Neural progenitor cell (in vitro differentiated cells): Measurements from ENCODE around the gene CD19. TPM values are rescaled to one million over a fixed set of nuclear protein-coding genes. Genes with fewer than 3 reads are reported as not detected.
"Not testable (repeated sequence)": the region's sequence is repeated elsewhere in the genome, so short reads cannot be mapped to it uniquely, and the experiment has no call there.

Experiments
- DNase-seq: peaks from one replicate; pipeline ENCODE4 v3.0.0-alpha.2; 2016; ENCODE audit warnings: low spot score
- H2AFZ ChIP-seq: fragments of 200-600 bp; sonication (generic); replicated peaks from 2 replicates; pipeline ENCODE4 v1.6.1; 2016; ENCODE audit warnings: antibody characterized with exemption
- H3F3A ChIP-seq: fragments of 200-600 bp; sonication (generic); 2 replicates; pipeline ENCODE4 v1.6.1; 2016; ENCODE audit warnings: antibody characterized with exemption, low read depth
- H3K27ac ChIP-seq: fragments of 200-600 bp; sonication (generic); 2 replicates; pipeline ENCODE4 v1.5.1; 2016; ENCODE audit warnings: mild to moderate bottlenecking
- H3K27me3 ChIP-seq: fragments of 200-600 bp; sonication (generic); 2 replicates; pipeline ENCODE4 v1.6.1; 2016; ENCODE audit warnings: mild to moderate bottlenecking, moderate library complexity
- H3K36me3 ChIP-seq: fragments of 200-600 bp; sonication (generic); 2 replicates; pipeline ENCODE4 v1.5.1; 2016
- H3K4me1 ChIP-seq: fragments of 200-600 bp; sonication (generic); 2 replicates; pipeline ENCODE4 v1.6.1; 2016; ENCODE audit warnings: mixed run types
- H3K4me2 ChIP-seq: fragments of 200-600 bp; sonication (generic); 2 replicates; pipeline ENCODE4 v1.6.1; 2016
- H3K4me3 ChIP-seq: fragments of 200-600 bp; sonication (generic); 2 replicates; pipeline ENCODE4 v1.5.1; 2016
- H3K79me2 ChIP-seq: fragments of 200-600 bp; sonication (generic); 2 replicates; pipeline ENCODE4 v1.6.1; 2016; ENCODE audit warnings: low read depth
- H3K9ac ChIP-seq: fragments of 200-600 bp; sonication (generic); 2 replicates; pipeline ENCODE4 v1.6.1; 2016
- H3K9me3 ChIP-seq: fragments of 200-600 bp; sonication (generic); 2 replicates; pipeline ENCODE4 v1.5.1; 2016; ENCODE audit warnings: low read depth
- H4K20me1 ChIP-seq: fragments of 200-600 bp; sonication (generic); 2 replicates; pipeline ENCODE4 v1.6.1; 2016; ENCODE audit warnings: low read depth
- H3K27ac Mint-ChIP-seq: 3 replicates; pipeline ENCODE4 v1.8.0; 2021; ENCODE audit warnings: mixed read lengths
- H3K27me3 Mint-ChIP-seq: 2 replicates; pipeline ENCODE4 v1.8.0; 2022; ENCODE audit warnings: low read depth, mild to moderate bottlenecking, inconsistent platforms, moderate library complexity, mixed read lengths; ENCODE audit not compliant: insufficient read depth
- H3K36me3 Mint-ChIP-seq: 3 replicates; pipeline ENCODE4 v1.8.0; 2021; ENCODE audit warnings: mixed read lengths
- H3K4me1 Mint-ChIP-seq: 3 replicates; pipeline ENCODE4 v1.8.0; 2021; ENCODE audit warnings: mixed read lengths
- H3K4me3 Mint-ChIP-seq: 3 replicates; pipeline ENCODE4 v1.8.0; 2021; ENCODE audit warnings: mild to moderate bottlenecking, moderate library complexity, mixed read lengths
- H3K9me3 Mint-ChIP-seq: 3 replicates; pipeline ENCODE4 v1.8.0; 2020; ENCODE audit warnings: mixed read lengths
- EZH2 ChIP-seq: fragments of 200-600 bp; sonication (generic); IDR thresholded peaks from 2 replicates; pipeline ENCODE4 v1.6.1; 2017; ENCODE audit warnings: antibody characterized with exemption, mild to moderate bottlenecking, moderate library complexity
- EZH2phosphoT487 ChIP-seq: fragments of 200-600 bp; sonication (generic); IDR thresholded peaks from 2 replicates; pipeline ENCODE4 v1.6.1; 2017; ENCODE audit warnings: antibody characterized with exemption
- total RNA-seq: library from RNA; depleted of rRNA; stranded (reverse); fragments of >200 nt; gene quantifications from 2 replicates; pipeline ENCODE4 v1.2.3, GENCODE V29; 2015; ENCODE audit warnings: low replicate concordance
- TF ChIP-seq, protein P1 (sequence below): fragments of 200-600 bp; sonication (generic); IDR thresholded peaks from 2 replicates; pipeline ENCODE4 v1.5.1; 2017; ENCODE audit warnings: antibody characterized with exemption, mild to moderate bottlenecking

The CD19 gene
- total RNA-seq, 1 donor from 2014 or later: not detected

DNA sequence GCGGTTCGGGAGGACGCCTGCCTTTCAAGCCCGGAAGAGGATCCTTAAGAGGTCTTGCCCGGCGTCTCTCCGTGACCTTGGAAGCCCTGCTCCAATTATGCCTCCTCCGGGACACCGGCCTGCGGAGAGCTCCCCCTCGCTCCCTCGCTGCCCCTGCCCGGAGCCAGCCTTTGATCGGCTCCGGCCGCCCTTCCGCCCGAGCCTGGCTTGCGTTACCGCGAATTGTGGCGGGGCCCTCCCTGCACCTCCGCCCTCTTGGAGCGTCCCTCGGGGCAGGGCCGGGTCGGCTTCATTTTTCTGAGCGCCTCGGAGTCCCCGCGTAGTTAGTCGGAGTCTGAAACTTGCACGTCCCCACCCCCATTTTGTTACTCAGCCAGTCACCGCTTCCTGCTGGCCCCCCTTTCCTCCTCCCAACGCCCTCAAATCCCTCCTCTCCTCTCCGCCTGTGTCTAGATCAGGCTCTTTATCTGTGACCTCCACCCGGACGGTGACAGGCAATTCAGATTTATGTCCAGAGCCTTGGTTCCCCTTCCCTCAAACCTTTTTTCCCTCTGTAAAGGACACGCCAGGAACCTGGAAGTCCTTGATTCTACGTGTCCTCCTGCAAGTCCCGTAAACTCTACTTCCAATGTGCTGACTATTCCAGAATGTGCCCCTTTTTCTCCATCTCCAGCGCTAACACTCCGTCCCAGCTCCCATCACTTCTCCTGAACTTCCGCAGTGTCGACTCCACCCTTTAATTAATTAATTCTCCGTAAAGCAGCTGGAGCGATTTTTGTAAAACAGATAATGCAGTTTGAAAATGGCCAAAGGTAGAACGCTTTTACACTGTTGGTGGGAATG is 6.2 kb upstream of the CD19 start:
- peaks cover 17% of the 10 kb centered on the region for H3K4me1 Mint-ChIP-seq
- H3K4me2 ChIP-seq: peak overlapping the region; percentile 84
- H3K36me3 Mint-ChIP-seq: no peaks in the 10 kb centered on the region
- peaks cover 39% of the 10 kb centered on the region for H3F3A ChIP-seq
- H3K9ac ChIP-seq: peak overlapping the region; percentile 69
- H3K79me2 ChIP-seq: no peaks in the 10 kb centered on the region
- peak overlapping the region; percentile 93 for H3K27ac Mint-ChIP-seq
- H3K36me3 ChIP-seq: no peaks in the 10 kb centered on the region
- H3K27me3 ChIP-seq: no peaks in the 10 kb centered on the region
- no peaks in the 10 kb centered on the region for H4K20me1 ChIP-seq
- peak overlapping the region; percentile 92 for H2AFZ ChIP-seq
- TF ChIP-seq, protein P1, sequence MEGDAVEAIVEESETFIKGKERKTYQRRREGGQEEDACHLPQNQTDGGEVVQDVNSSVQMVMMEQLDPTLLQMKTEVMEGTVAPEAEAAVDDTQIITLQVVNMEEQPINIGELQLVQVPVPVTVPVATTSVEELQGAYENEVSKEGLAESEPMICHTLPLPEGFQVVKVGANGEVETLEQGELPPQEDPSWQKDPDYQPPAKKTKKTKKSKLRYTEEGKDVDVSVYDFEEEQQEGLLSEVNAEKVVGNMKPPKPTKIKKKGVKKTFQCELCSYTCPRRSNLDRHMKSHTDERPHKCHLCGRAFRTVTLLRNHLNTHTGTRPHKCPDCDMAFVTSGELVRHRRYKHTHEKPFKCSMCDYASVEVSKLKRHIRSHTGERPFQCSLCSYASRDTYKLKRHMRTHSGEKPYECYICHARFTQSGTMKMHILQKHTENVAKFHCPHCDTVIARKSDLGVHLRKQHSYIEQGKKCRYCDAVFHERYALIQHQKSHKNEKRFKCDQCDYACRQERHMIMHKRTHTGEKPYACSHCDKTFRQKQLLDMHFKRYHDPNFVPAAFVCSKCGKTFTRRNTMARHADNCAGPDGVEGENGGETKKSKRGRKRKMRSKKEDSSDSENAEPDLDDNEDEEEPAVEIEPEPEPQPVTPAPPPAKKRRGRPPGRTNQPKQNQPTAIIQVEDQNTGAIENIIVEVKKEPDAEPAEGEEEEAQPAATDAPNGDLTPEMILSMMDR: no peak
- TF ChIP-seq EZH2phosphoT487: no peak
- no peak for TF ChIP-seq EZH2
- no peaks in the 10 kb centered on the region for H3K9me3 Mint-ChIP-seq
- peak overlapping the region; percentile 69 for H3K4me3 ChIP-seq
- DNase-seq: peak; percentile 91
- no peaks in the 10 kb centered on the region for H3K9me3 ChIP-seq
- peaks cover 4% of the 10 kb centered on the region for H3K27me3 Mint-ChIP-seq
- peak overlapping the region; percentile 93 for H3K4me3 Mint-ChIP-seq
- H3K27ac ChIP-seq: peak overlapping the region; percentile 59
- H3K4me1 ChIP-seq: no peaks in the 10 kb centered on the region

DNA sequence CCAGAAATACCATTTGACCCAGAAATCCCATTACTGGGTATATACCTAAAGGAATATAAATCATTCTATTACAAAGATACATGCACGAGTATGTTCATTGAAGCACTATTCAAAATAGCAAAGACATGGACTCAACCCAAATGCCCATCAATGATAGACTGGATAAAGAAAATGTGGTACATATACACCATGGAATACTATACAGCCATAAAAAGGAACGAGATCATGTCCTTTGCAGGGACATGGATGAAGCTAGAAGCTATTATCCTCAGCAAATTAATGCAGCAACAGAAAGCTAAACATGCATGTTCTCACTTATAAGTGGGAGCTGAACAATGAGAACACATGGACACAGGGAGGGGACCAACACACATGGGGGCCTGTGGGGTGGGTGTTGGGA is 5.5 kb upstream of the CD19 start:
- H3K36me3 Mint-ChIP-seq: not testable (repeated sequence)

DNA sequence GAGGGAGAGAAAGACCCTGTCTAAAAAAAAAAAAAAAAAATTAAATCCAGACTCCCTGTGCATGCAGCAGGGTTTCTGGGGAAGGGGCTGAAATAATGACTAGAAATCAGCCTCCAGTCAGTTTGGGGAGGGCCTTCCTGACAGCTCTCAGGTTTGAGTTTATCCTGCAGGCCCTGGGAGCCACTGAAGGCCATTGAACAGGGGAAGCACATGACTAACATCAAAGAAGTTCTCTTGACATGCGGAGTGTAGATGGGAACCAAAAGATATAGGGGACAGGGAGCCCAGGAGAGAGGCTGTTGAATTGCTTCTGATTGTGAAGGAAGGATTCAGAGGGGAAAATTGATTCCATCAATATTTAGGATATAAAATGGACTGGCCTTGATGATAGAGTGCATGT is 4.0 kb upstream of the CD19 start:
- no peaks in the 10 kb centered on the region for H3K79me2 ChIP-seq
- Mint-ChIP-seq H3K4me1 (peaks cover 25% of the 10 kb centered on the region), H3K4me3 (no peak overlapping the region), H3K27ac (no peak overlapping the region), H3K27me3 (peaks cover 8% of the 10 kb centered on the region), H3K9me3 (no peaks in the 10 kb centered on the region), H3K36me3 (no peaks in the 10 kb centered on the region)
- no peak overlapping the region for H3K4me3 ChIP-seq
- no peaks in the 10 kb centered on the region for H3K36me3 ChIP-seq
- peaks cover 47% of the 10 kb centered on the region for H3F3A ChIP-seq
- H3K9me3 ChIP-seq: no peaks in the 10 kb centered on the region
- H3K4me1 ChIP-seq: peaks cover 8% of the 10 kb centered on the region
- no peak overlapping the region for H3K27ac ChIP-seq
- H2AFZ ChIP-seq: no peak overlapping the region
- no peaks in the 10 kb centered on the region for H4K20me1 ChIP-seq
- no peaks in the 10 kb centered on the region for H3K27me3 ChIP-seq
- no peak overlapping the region for H3K9ac ChIP-seq
- no peak overlapping the region for H3K4me2 ChIP-seq
- no peak for DNase-seq
- TF ChIP-seq, protein P1: no peak
- TF ChIP-seq EZH2phosphoT487 (no peak), EZH2 (no peak)

More for the DNA sequence above, 5.5 kb upstream of the CD19 start:
- H3K4me1 ChIP-seq, H3K27ac Mint-ChIP-seq, H2AFZ ChIP-seq, H3K9me3 ChIP-seq, H3K27ac ChIP-seq, H3K9ac ChIP-seq, DNase-seq, H3K27me3 Mint-ChIP-seq, H3K79me2 ChIP-seq, H3K27me3 ChIP-seq, H3K36me3 ChIP-seq, H3K9me3 Mint-ChIP-seq, H4K20me1 ChIP-seq: not testable (repeated sequence)
- peak overlapping the region; percentile 69 for H3K4me3 ChIP-seq
- Mint-ChIP-seq H3K4me3 (peak overlapping the region; percentile 93), H3K4me1 (peaks cover 23% of the 10 kb centered on the region)
- peak overlapping the region; percentile 84 for H3K4me2 ChIP-seq
- peaks cover 46% of the 10 kb centered on the region for H3F3A ChIP-seq

DNA sequence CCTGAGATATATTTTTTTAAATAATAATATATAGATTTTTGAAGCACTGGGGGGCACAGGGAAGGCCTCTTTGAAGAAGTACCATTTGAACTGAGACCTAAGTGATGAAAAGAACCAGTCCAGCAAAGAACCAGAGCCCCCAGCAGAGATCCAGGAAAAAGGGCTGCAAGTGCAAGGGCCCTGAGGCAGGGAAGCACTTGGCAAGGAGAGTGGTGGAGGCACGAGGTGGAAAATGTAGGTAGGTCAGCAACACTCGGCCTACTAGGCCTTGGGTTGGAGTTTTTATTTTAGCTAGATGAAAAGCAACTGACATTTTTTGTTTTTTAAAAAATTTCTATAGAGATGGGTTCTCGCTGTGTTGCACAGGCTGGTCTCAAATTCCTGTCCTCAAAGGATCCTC is 1.6 kb upstream of the CD19 start:
- Histone ChIP-seq H3K27me3 (no peaks in the 10 kb centered on the region), H3K79me2 (no peaks in the 10 kb centered on the region), H3K4me1 (peaks cover 8% of the 10 kb centered on the region), H3F3A (peaks cover 36% of the 10 kb centered on the region), H3K4me3 (no peak overlapping the region), H3K27ac (peak overlapping the region; percentile 86), H2AFZ (no peak overlapping the region), H3K9me3 (no peaks in the 10 kb centered on the region), H3K9ac (no peak overlapping the region), H3K4me2 (no peak overlapping the region), H4K20me1 (no peaks in the 10 kb centered on the region), H3K36me3 (no peaks in the 10 kb centered on the region)
- H3K27me3 Mint-ChIP-seq: peaks cover 10% of the 10 kb centered on the region
- no peaks in the 10 kb centered on the region for H3K36me3 Mint-ChIP-seq
- H3K4me3 Mint-ChIP-seq: no peak overlapping the region
- no peak overlapping the region for H3K27ac Mint-ChIP-seq
- TF ChIP-seq, protein P1: no peak
- TF ChIP-seq EZH2phosphoT487: no peak
- no peaks in the 10 kb centered on the region for H3K9me3 Mint-ChIP-seq
- no peak for DNase-seq
- peaks cover 20% of the 10 kb centered on the region for H3K4me1 Mint-ChIP-seq
